ENCODE results near the gene PTPRG. TPM values are rescaled to one million over a fixed set of nuclear protein-coding genes. Genes with fewer than 3 reads are reported as not detected.

PTPRG gene
- polyA plus RNA-seq, 1 donor (not counting 4 experiments of a cell fraction or from before 2014, with no cell fraction given) = 12.1 TPM

- FAIRE-seq = no peak
Measured at GRCh38 chr3:61780455-61781228, 219.3 kb downstream of the PTPRG start.

GRCh38 chr3:61783993-61784718 lies 222.8 kb downstream of the PTPRG start:
- DNase-seq (ENCODE audit: low read depth, low spot score) (no peak), FAIRE-seq (no peak)
- Histone ChIP-seq H3K9ac (ENCODE audit: control insufficient read depth, extremely low read depth, insufficient read depth, low read length) (no peak overlapping the region), H3K27me3 (ENCODE audit: control insufficient read depth, extremely low read depth, insufficient read depth, low read length) (no peaks in the 10 kb centered on the region), H3K9me3 (ENCODE audit: control insufficient read depth, low read depth, low read length) (no peaks in the 10 kb centered on the region), H3K27ac (ENCODE audit: control insufficient read depth, insufficient read depth, low read length) (no peak overlapping the region), H3K9me1 (ENCODE audit: control insufficient read depth, extremely low read depth, insufficient read depth, low read length) (no peaks in the 10 kb centered on the region), H3K4me3 (ENCODE audit: control insufficient read depth in 2 of 3, extremely low read depth in 1 of 3, insufficient read depth in 2 of 3, low read depth in 1 of 3, low read length in 3 of 3) (no peak overlapping the region), H4K20me1 (ENCODE audit: control insufficient read depth, extremely low read depth, insufficient read depth, low read length) (peaks cover 3% of the 10 kb centered on the region), H3K4me2 (ENCODE audit: control insufficient read depth, extremely low read depth, insufficient read depth, low read depth, low read length) (no peak overlapping the region), H3K4me1 (ENCODE audit: control insufficient read depth, extremely low read depth, insufficient read depth, low read length) (peaks cover 7% of the 10 kb centered on the region), H2AFZ (ENCODE audit: control insufficient read depth, low read length) (no peak overlapping the region), H3K79me2 (ENCODE audit: control insufficient read depth, insufficient read depth, low read length) (no peaks in the 10 kb centered on the region), H3K36me3 (ENCODE audit: control insufficient read depth in 2 of 2, extremely low read depth in 1 of 2, insufficient read depth in 2 of 2, low read length in 2 of 2) (no peaks in the 10 kb centered on the region)
- dilution Hi-C loops (cut with MboI; ENCODE audit: extremely low pct_ligation_motif_present, low sequenced_read_pairs) = no loop called here
- no peak for TF ChIP-seq EZH2 (IDR thresholded peaks at IDR 0.05; ENCODE audit: low read length)
- no peak for TF ChIP-seq CTCF (optimal IDR thresholded peaks at IDR 0.05 in 1 of 3, IDR thresholded peaks at IDR 0.05 in 1 of 3, conservative IDR thresholded peaks at IDR 0.05 in 1 of 3; ENCODE audit: extremely low read depth in 1 of 3, insufficient read depth in 2 of 3, low read length in 3 of 3)

More at GRCh38 chr3:61780455-61781228, 219.3 kb downstream of the PTPRG start:
- Histone ChIP-seq H3K9me3 (ENCODE audit: control insufficient read depth, low read depth, low read length) (no peaks in the 10 kb centered on the region), H3K4me3 (ENCODE audit: control insufficient read depth in 2 of 3, extremely low read depth in 1 of 3, insufficient read depth in 2 of 3, low read depth in 1 of 3, low read length in 3 of 3) (no peak overlapping the region), H3K4me2 (ENCODE audit: control insufficient read depth, extremely low read depth, insufficient read depth, low read depth, low read length) (no peak overlapping the region), H4K20me1 (ENCODE audit: control insufficient read depth, extremely low read depth, insufficient read depth, low read length) (peaks cover 3% of the 10 kb centered on the region), H3K9me1 (ENCODE audit: control insufficient read depth, extremely low read depth, insufficient read depth, low read length) (no peaks in the 10 kb centered on the region), H2AFZ (ENCODE audit: control insufficient read depth, low read length) (no peak overlapping the region), H3K36me3 (ENCODE audit: control insufficient read depth in 2 of 2, extremely low read depth in 1 of 2, insufficient read depth in 2 of 2, low read length in 2 of 2) (no peaks in the 10 kb centered on the region), H3K27ac (ENCODE audit: control insufficient read depth, insufficient read depth, low read length) (no peak overlapping the region), H3K9ac (ENCODE audit: control insufficient read depth, extremely low read depth, insufficient read depth, low read length) (no peak overlapping the region), H3K27me3 (ENCODE audit: control insufficient read depth, extremely low read depth, insufficient read depth, low read length) (no peaks in the 10 kb centered on the region), H3K4me1 (ENCODE audit: control insufficient read depth, extremely low read depth, insufficient read depth, low read length) (peaks cover 7% of the 10 kb centered on the region), H3K79me2 (ENCODE audit: control insufficient read depth, insufficient read depth, low read length) (no peaks in the 10 kb centered on the region)
- dilution Hi-C loops (cut with MboI; ENCODE audit: extremely low pct_ligation_motif_present, low sequenced_read_pairs) = no loop called here
- DNase-seq (ENCODE audit: low read depth, low spot score) = no peak
- TF ChIP-seq EZH2 (IDR thresholded peaks at IDR 0.05; ENCODE audit: low read length) (no peak), CTCF (optimal IDR thresholded peaks at IDR 0.05 in 1 of 3, IDR thresholded peaks at IDR 0.05 in 1 of 3, conservative IDR thresholded peaks at IDR 0.05 in 1 of 3; ENCODE audit: extremely low read depth in 1 of 3, insufficient read depth in 2 of 3, low read length in 3 of 3) (no peak)

All from keratinocyte (primary cell).